Panc1 (cell line): ENCODE measurements around the gene NFATC4.

Experiments used
- CTCF ChIP-seq: fragments of 450-650 bp; IDR thresholded peaks from 2 replicates; pipeline ENCODE4 v1.5.1; 2017; ENCODE audit warnings: mild to moderate bottlenecking
- POLR2AphosphoS5 ChIP-seq: IDR thresholded peaks from 2 replicates; pipeline ENCODE4 v1.6.1; 2012; ENCODE audit warnings: mild to moderate bottlenecking, low read depth, low read length, moderate library complexity

GRCh38 chr14:24377126-24377525 is 9.1 kb downstream of the NFATC4 start:
- no peak for TF ChIP-seq POLR2AphosphoS5
- TF ChIP-seq CTCF, result no peak
